ENCODE data around the gene MRPL49.
A peak's percentile ranks its signal among the peaks of the same experiment; 100 is the strongest.

MRPL49 gene

GRCh38 chr11:65102142-65103095 is 19.7 kb upstream of the MRPL49 start:
- no peak for DNase-seq (ENCODE audit: low read depth)

GRCh38 chr11:65103476-65103875 is 18.6 kb upstream of the MRPL49 start:
- DNase-seq (ENCODE audit: low read depth), result no peak

DNA sequence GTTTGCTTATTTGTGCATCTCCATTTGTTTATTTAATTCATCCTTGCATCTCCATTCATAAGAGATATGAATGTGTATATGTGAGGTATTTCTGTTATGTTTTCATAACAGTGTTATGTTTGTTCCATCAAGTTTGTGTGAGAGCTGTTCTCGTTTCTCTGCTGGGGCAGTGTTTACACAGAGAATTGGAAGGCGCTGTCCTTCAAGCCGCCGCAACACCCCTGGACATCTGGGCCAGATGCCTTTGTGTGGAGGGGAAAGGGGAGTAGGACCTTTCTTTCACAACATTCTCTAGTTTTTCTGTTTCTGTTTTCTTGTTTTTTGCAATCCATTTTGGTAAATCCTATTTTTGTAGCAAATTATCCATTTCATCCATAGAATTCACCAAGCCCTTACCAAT is 17.5 kb upstream of the MRPL49 start:
- no peak for DNase-seq (ENCODE audit: low read depth)

DNA sequence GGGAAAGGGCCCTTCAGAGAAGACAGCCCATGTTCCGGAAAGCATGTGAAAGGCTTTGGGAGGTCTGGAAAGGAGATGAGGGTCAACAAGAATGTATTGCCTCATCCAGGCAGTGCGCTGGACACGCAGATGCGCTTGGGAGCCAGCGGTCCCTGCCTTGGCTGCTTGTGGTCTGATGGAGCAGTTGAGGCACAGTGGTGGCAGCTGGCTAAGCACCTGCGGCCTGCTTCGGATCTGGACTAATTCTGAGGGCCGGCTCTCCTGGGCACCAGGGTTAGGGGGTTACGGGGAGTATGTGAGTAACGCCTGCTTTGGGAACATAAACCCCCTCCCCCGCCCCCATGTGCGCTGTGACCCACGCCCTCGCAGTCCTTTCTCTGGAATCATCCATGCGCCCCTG is 15.0 kb upstream of the MRPL49 start:
- DNase-seq (ENCODE audit: low read depth), result no peak

DNA sequence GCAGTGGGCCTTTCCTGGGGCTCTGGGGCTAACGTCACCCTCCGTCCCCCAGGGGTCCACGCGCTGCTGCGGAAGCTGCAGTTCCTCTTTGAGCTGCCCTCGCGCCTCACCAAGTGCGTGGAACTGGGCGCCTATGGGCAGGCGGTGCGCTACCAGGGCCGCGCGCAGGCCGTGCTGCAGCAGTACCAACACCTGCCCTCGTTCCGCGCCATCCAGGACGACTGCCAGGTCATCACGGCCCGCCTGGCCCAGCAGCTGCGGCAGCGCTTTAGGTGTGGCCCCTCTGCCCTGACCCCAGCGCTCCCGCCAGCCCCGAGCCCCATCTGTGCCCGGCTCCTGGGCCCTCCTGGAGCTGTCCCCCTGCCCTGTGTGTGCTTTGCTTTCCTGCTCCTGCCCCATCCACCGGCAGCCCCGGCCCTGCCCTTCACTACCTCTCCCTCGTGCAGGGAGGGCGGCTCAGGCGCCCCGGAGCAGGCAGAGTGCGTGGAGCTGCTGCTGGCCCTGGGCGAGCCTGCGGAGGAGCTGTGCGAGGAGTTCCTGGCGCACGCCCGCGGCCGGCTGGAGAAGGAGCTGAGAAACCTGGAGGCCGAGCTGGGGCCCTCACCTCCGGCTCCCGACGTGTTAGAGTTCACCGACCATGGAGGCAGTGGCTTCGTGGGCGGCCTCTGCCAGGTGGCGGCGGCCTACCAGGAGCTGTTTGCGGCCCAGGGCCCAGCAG is 14.2 kb upstream of the MRPL49 start:
- no peak for DNase-seq (ENCODE audit: low read depth)

DNA sequence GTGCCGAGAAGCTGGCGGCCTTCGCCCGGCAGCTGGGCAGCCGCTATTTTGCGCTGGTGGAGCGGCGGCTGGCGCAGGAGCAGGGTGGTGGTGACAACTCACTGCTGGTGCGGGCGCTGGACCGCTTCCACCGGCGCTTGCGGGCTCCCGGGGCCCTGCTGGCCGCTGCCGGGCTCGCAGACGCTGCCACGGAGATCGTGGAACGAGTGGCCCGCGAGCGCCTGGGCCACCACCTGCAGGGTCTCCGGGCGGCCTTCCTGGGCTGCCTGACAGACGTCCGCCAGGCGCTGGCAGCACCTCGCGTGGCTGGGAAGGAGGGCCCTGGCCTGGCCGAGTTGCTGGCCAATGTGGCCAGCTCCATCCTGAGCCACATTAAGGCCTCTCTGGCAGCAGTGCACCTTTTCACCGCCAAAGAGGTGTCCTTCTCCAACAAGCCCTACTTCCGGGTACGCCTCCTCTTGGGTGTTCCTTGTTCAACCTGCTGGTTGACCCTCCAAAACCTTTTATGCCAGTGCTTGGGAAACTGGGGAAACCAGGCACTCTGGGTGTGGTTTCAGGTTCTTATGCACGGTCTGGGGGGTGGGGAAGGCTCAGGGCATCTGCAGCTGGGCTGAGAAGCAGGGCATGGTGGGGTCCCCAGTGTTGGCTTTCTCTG is 13.5 kb upstream of the MRPL49 start:
- no peak for DNase-seq (ENCODE audit: low read depth)

GRCh38 chr11:65109231-65110198 is 12.6 kb upstream of the MRPL49 start:
- no peak for DNase-seq (ENCODE audit: low read depth)

DNA sequence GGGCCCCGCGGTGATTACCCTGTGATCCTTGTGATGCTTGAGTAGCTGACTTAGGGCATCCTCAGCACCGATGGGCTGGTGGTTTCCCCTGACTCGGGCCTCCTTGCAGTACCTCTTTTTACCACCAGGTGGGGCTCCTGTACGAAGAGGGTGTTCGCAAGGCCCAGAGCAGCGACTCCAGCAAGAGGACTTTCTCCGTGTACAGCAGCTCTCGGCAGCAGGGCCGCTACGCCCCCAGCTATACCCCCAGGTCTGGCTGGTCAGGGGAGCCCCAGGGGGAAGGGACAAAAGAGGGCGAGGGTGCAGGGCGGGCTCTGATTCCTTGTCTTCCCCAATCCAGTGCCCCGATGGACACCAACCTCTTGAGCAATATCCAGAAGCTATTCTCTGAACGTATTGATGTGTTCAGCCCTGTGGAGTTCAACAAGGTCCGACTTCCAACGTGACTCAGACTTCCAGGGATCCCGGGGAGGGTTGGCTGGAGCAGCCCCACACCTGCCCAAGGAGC is 11.7 kb upstream of the MRPL49 start:
- DNase-seq (ENCODE audit: low read depth), result peak; percentile 70

DNA sequence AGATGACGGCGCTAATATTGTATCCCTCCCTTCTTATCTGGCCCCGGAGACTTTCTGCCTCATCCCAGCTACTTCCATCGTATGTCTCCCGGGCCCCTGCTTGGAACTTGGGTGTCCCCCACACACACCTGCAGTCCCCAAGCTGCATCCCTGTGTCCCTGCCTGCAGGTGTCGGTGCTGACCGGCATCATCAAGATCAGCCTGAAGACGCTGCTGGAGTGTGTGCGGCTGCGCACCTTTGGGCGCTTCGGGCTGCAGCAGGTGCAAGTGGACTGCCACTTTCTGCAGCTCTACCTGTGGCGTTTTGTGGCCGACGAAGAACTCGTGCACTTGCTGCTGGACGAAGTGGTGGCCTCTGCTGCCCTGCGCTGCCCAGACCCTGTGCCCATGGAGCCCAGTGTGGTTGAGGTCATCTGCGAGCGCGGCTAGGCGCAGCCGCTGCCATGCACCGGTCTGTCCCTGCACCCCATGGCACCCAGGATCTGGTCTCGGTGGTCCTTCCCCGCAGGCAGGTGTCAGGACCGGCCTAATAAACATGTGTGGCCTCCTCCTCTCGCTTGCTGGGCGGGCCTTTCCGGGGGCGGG is 10.9 kb upstream of the MRPL49 start:
- no peak for DNase-seq (ENCODE audit: low read depth)

- peak; percentile 69 for DNase-seq (ENCODE audit: low read depth)
These were observed 10.2 kb upstream of the MRPL49 start, which contains the start of gene TM7SF2 for GRCh38 chr11:65111744-65112545. TSS of gene TM7SF2 (plus strand) at chr11:65111872. CDS start at chr11:65112016, 144 bp downstream.

GRCh38 chr11:65112546-65113360 is 9.4 kb upstream of the MRPL49 start:
- no peak for DNase-seq (ENCODE audit: low read depth)

- no peak for DNase-seq (ENCODE audit: low read depth)
These were observed 8.8 kb upstream of the MRPL49 start for GRCh38 chr11:65113361-65113756.

DNA sequence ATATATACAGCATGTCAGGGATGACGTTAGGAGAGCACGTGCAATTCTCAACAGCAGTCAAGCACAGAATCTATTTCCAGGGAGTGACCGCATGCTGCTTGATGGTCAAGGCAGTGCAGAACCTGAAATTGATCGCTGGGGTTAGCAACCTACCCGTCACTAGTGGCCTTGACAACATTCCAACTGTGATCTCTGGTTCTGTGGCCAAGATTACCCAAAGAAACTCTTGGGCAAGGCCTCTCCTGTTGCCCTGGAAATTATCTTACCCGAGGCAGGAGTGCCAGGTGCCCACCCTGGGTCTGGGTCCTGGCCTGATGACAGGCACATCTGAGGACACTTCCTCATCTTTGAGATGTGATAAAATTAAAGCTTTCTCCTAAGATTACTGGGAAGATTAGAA is 8.3 kb upstream of the MRPL49 start:
- DNase-seq (ENCODE audit: low read depth), result no peak

- DNase-seq (ENCODE audit: low read depth), result no peak
These were observed 7.5 kb upstream of the MRPL49 start for GRCh38 chr11:65114538-65115171.

GRCh38 chr11:65115361-65116082 is 6.6 kb upstream of the MRPL49 start:
- no peak for DNase-seq (ENCODE audit: low read depth)

DNA sequence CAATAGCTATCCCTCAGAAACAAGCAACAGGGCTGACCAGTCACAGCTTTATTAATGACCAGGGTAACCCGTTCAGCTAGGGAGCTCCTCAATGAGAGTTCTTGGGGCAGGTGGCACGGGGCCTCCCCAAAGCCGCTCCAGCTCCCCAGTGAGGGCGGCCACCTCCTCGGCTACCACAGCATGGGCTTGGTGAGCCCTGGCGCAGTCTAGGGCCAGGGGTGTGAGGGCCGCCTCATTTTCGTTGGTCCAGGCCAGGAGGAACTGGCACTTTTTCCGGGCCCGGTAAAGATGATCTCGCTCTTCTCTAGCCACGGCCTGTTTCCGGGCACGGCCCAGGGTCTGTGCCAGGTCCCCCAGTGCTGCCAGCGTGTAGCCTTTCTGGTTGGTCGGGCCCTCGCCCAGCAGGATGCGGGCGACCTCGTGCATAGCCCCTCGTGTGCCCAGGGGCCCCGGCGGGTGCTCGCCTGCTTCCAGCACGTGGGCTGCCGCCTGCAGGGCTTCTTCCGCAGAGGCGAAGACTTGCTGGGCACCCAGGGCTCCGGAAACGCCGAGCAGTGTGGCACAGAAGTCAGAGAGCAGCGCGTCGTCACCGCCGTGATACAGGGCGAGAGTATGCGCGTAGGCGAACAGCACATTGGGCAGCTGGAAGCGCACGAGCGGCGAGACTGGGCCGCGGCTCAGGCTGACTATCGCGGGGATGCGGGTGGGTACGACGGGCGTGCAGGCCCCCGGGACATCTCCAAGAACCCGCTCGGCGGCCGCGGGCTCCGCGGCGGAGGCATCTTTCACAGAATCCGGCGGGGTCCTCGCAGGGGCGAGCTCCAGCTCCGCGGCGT is 5.5 kb upstream of the MRPL49 start:
- no peak for DNase-seq (ENCODE audit: low read depth)

Data from CMK (cell line).